A549 treated with CpdA at 1 μM for 4 hours (cell line): Measurements from ENCODE around the gene ZNF71. TPM values are rescaled to one million over a fixed set of nuclear protein-coding genes. Genes with fewer than 3 reads are reported as not detected.

Experiments
- total RNA-seq: library from RNA; stranded (reverse); fragments of 200-300 nt; extraction: Qiagen RNA extraction; gene quantifications from 5 replicates; pipeline ENCODE4 v1.2.3, GENCODE V29; 2022; ENCODE audit warnings: low read depth

ZNF71 gene
- total RNA-seq = 8.3 to 12.5 TPM (median 10.9 TPM) in 5 replicates

GRCh38 chr19:56594783-56595547 lies at the start of gene ZNF71:
TSS of gene ZNF71 (plus strand) at chr19:56595302. CDS start at chr19:56601559, 6,257 bp downstream.

GRCh38 chr19:56567274-56568120 lies 27.6 kb upstream of the ZNF71 start, which contains the start of gene ZNF470:
TSS of gene ZNF470 (plus strand) at chr19:56567468. CDS start at chr19:56570312, 2,844 bp downstream.

GRCh38 chr19:56642711-56643459 lies 47.8 kb downstream of the ZNF71 start, which contains the start of gene SMIM17:
TSS of gene SMIM17 (plus strand) at chr19:56643159. CDS start at chr19:56645668, 2,509 bp downstream.

GRCh38 chr19:56671613-56671994 lies 76.5 kb downstream of the ZNF71 start, which contains the start of gene ZNF835:
TSS of gene ZNF835 (minus strand) at chr19:56671757. CDS start at chr19:56665198, 6,559 bp downstream.

Other genes with a start within 250 kb of the ZNF71 start
- 1.0 to 2.0 TPM (median 1.3 TPM) in 5 replicates for gene ZNF582, start 201.8 kb upstream of the ZNF71 start, total RNA-seq
- gene ZNF583, start 191.0 kb upstream of the ZNF71 start, total RNA-seq = 1.7 to 2.6 TPM (median 2.5 TPM) in 5 replicates
- gene ZNF667, start 118.0 kb upstream of the ZNF71 start, total RNA-seq = not detected in 5 replicates
- 0.02 to 0.05 TPM (median 0.03 TPM) in 4 of 5 replicates, not detected in the other for gene ZNF471, start 87.4 kb upstream of the ZNF71 start, total RNA-seq
- 2.8 to 4.4 TPM (median 3.5 TPM) in 5 replicates for gene ZFP28, start 56.4 kb upstream of the ZNF71 start, total RNA-seq
- 1.4 to 1.8 TPM (median 1.6 TPM) in 5 replicates for gene ZNF470, start 27.8 kb upstream of the ZNF71 start, total RNA-seq
- gene SMIM17, start 47.9 kb downstream of the ZNF71 start, total RNA-seq = 0.05 TPM in 1 of 5 replicates, not detected in the others
- not detected in 5 replicates for gene ZNF835, start 76.5 kb downstream of the ZNF71 start, total RNA-seq
- gene PEG3, start 245.4 kb downstream of the ZNF71 start, total RNA-seq = not detected in 5 replicates
- gene ZIM2, start 245.4 kb downstream of the ZNF71 start, total RNA-seq = not detected in 5 replicates